Liver (tissue), 3 donors: ENCODE data around the gene CR1L.

Experiments
- CTCF ChIP-seq: fragments of 150-350 bp; IDR thresholded peaks from 2 replicates; pipeline ENCODE4 v1.5.1; 2017; ENCODE audit warnings: improper control_type of control experiment, low read depth, low read length; ENCODE audit not compliant: missing input control
- EGR1 ChIP-seq, 2 donors: IDR thresholded peaks; 2 replicates each; pipeline ENCODE4 v1.6.1; 2016 to 2018; ENCODE audit warnings: antibody characterized with exemption in 2 of 2, low read depth in 2 of 2
- GABPA ChIP-seq, 2 donors: IDR thresholded peaks in 1 of 2; conservative IDR thresholded peaks in 1 of 2; 2 replicates each; pipeline ENCODE4 v1.6.1; 2016; ENCODE audit warnings: antibody characterized with exemption in 2 of 2, mild to moderate bottlenecking in 1 of 2, moderate library complexity in 1 of 2
- HNF4A ChIP-seq, 2 donors: conservative IDR thresholded peaks; 2 replicates each; pipeline ENCODE4 v1.6.1; 2016; ENCODE audit warnings: antibody characterized with exemption in 2 of 2, mild to moderate bottlenecking in 2 of 2
- JUND ChIP-seq, 2 donors: IDR thresholded peaks; 2 replicates each; pipeline ENCODE4 v1.6.1; 2016; ENCODE audit warnings: antibody characterized with exemption in 2 of 2
- RAD21 ChIP-seq, 2 donors: IDR thresholded peaks; 2 replicates each; pipeline ENCODE4 v1.6.1; 2016; ENCODE audit warnings: antibody characterized with exemption in 2 of 2, mild to moderate bottlenecking in 2 of 2
- SP1 ChIP-seq: IDR thresholded peaks from 2 replicates; pipeline ENCODE4 v1.6.1; 2018; ENCODE audit warnings: antibody characterized with exemption, mild to moderate bottlenecking
- TAF1 ChIP-seq: conservative IDR thresholded peaks from 2 replicates; pipeline ENCODE4 v1.6.1; 2016; ENCODE audit warnings: antibody characterized with exemption, mild to moderate bottlenecking
- YY1 ChIP-seq: IDR thresholded peaks from 2 replicates; pipeline ENCODE4 v1.6.1; 2016; ENCODE audit warnings: antibody characterized with exemption, mild to moderate bottlenecking
- TF ChIP-seq, protein P1 (sequence below): IDR thresholded peaks from 2 replicates; pipeline ENCODE4 v1.6.1; 2016; ENCODE audit warnings: antibody characterized with exemption
- TF ChIP-seq, protein P2 (sequence below): IDR thresholded peaks from 2 replicates; pipeline ENCODE4 v1.6.1; 2016; ENCODE audit warnings: antibody characterized with exemption
- TF ChIP-seq, protein P3 (sequence below): IDR thresholded peaks from 2 replicates; pipeline ENCODE4 v1.6.1; 2016; ENCODE audit warnings: antibody characterized with exemption, mild to moderate bottlenecking
- donor health status: healthy.
- donor health status: healthy.

- TF ChIP-seq GABPA (IDR thresholded peaks at IDR 0.05 in 1 of 2, conservative IDR thresholded peaks at IDR 0.05 in 1 of 2) = no peak
- no peak for TF ChIP-seq CTCF
- no peak for TF ChIP-seq JUND (IDR thresholded peaks at IDR 0.05)
- TF ChIP-seq EGR1 (IDR thresholded peaks at IDR 0.05; ENCODE audit: low read depth in 2 of 2) = no peak
- TF ChIP-seq TAF1 = no peak
- no peak for TF ChIP-seq YY1
- no peak for TF ChIP-seq SP1
- TF ChIP-seq, protein P1, sequence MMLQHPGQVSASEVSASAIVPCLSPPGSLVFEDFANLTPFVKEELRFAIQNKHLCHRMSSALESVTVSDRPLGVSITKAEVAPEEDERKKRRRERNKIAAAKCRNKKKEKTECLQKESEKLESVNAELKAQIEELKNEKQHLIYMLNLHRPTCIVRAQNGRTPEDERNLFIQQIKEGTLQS = no peak
- TF ChIP-seq, protein P2, sequence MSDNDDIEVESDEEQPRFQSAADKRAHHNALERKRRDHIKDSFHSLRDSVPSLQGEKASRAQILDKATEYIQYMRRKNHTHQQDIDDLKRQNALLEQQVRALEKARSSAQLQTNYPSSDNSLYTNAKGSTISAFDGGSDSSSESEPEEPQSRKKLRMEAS = no peak
- no peak for TF ChIP-seq HNF4A (conservative IDR thresholded peaks at IDR 0.05)
- TF ChIP-seq, protein P3, sequence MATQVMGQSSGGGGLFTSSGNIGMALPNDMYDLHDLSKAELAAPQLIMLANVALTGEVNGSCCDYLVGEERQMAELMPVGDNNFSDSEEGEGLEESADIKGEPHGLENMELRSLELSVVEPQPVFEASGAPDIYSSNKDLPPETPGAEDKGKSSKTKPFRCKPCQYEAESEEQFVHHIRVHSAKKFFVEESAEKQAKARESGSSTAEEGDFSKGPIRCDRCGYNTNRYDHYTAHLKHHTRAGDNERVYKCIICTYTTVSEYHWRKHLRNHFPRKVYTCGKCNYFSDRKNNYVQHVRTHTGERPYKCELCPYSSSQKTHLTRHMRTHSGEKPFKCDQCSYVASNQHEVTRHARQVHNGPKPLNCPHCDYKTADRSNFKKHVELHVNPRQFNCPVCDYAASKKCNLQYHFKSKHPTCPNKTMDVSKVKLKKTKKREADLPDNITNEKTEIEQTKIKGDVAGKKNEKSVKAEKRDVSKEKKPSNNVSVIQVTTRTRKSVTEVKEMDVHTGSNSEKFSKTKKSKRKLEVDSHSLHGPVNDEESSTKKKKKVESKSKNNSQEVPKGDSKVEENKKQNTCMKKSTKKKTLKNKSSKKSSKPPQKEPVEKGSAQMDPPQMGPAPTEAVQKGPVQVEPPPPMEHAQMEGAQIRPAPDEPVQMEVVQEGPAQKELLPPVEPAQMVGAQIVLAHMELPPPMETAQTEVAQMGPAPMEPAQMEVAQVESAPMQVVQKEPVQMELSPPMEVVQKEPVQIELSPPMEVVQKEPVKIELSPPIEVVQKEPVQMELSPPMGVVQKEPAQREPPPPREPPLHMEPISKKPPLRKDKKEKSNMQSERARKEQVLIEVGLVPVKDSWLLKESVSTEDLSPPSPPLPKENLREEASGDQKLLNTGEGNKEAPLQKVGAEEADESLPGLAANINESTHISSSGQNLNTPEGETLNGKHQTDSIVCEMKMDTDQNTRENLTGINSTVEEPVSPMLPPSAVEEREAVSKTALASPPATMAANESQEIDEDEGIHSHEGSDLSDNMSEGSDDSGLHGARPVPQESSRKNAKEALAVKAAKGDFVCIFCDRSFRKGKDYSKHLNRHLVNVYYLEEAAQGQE = no peak
- TF ChIP-seq RAD21 (IDR thresholded peaks at IDR 0.05) = no peak
These were observed 108.7 kb downstream of the CR1L start for GRCh38 chr1:207753611-207754010.
